CD4-positive, alpha-beta T cell (primary cell): Measurements from ENCODE around the gene JAK2. TPM values are rescaled to one million over a fixed set of nuclear protein-coding genes. Genes with fewer than 3 reads are reported as not detected.

Source experiments
- ATAC-seq: fragments of 200-7000 bp; cut with Tn5 transposase; one replicate; pipeline ENCODE4 v1.10.0; 2022; ENCODE audit warnings: mild to moderate bottlenecking; ENCODE audit not compliant: poor library complexity
- CTCF ChIA-PET: fragments of 350-600 bp; sonication (Branson Sonifier 250); formaldehyde crosslinking; loops from one replicate; lab custom pipeline; 2021; ENCODE audit warnings: antibody characterized with exemption, inconsistent platforms; lab: Charles Lee
- POLR2A ChIA-PET: fragments of 350-600 bp; sonication (Branson Sonifier 250); formaldehyde crosslinking; loops from one replicate; lab custom pipeline; 2021; ENCODE audit warnings: antibody characterized with exemption, inconsistent platforms; lab: Charles Lee
- DNase-seq, 14 experiments: peaks; one replicate each; pipeline ENCODE4 v3.0.0-alpha.2; 2013 to 2020; ENCODE audit warnings: mixed read lengths in 2 of 14
- H3K27ac ChIP-seq, 2 donors: one replicate each; pipeline versions ENCODE4 v1.5.1 to v1.7.0; 2013; ENCODE audit warnings: low read length in 2 of 2, low read depth in 1 of 2, mild to moderate bottlenecking in 1 of 2
- H3K27me3 ChIP-seq, 2 experiments: 1 replicate in 1 of 2; 2 replicates in 1 of 2; pipeline versions ENCODE4 v1.6.1 to v1.7.0; 2013; ENCODE audit warnings: low read length in 2 of 2, control low read depth in 1 of 2, mild to moderate bottlenecking in 1 of 2, moderate library complexity in 1 of 2; ENCODE audit not compliant: insufficient read depth in 2 of 2, control insufficient read depth in 1 of 2
- H3K36me3 ChIP-seq: one replicate; pipeline ENCODE4 v1.6.1; 2013; ENCODE audit warnings: low read length, control low read depth; ENCODE audit not compliant: insufficient read depth
- H3K4me1 ChIP-seq: one replicate; pipeline ENCODE4 v1.6.1; 2013; ENCODE audit warnings: low read length, control low read depth; ENCODE audit not compliant: insufficient read depth
- H3K4me3 ChIP-seq: one replicate; pipeline ENCODE4 v1.5.1; 2013; ENCODE audit warnings: mild to moderate bottlenecking, low read length, moderate library complexity
- H3K9me3 ChIP-seq, 2 experiments: 1 replicate in 1 of 2; 2 replicates in 1 of 2; pipeline versions ENCODE4 v1.6.1 to v1.7.0; 2013; ENCODE audit warnings: low read length in 2 of 2, mild to moderate bottlenecking in 2 of 2, control low read depth in 1 of 2, moderate library complexity in 1 of 2; ENCODE audit not compliant: control insufficient read depth in 1 of 2, insufficient read depth in 1 of 2
- H3K27ac Mint-ChIP-seq: one replicate; pipeline ENCODE4 v1.8.0; 2020; ENCODE audit warnings: mixed read lengths
- H3K27me3 Mint-ChIP-seq: one replicate; pipeline ENCODE4 v1.8.0; 2021; ENCODE audit warnings: mixed read lengths
- H3K36me3 Mint-ChIP-seq: one replicate; pipeline ENCODE4 v1.8.0; 2021; ENCODE audit warnings: low read depth, mixed read lengths
- H3K4me1 Mint-ChIP-seq: one replicate; pipeline ENCODE4 v1.8.0; 2021; ENCODE audit warnings: low read depth, mixed read lengths
- H3K4me3 Mint-ChIP-seq: one replicate; pipeline ENCODE4 v1.8.0; 2020; ENCODE audit warnings: mild to moderate bottlenecking, mixed read lengths
- H3K9me3 Mint-ChIP-seq: one replicate; pipeline ENCODE4 v1.8.0; 2020; ENCODE audit warnings: mixed read lengths
- intact Hi-C, 2 experiments: fragments of 100-400 bp; cut with DNase I in 1 of 2; cut with micrococcal nuclease in 1 of 2; formaldehyde crosslinking; loops; one replicate each; pipeline versions ENCODE4 v1.15.1 to v1.9.0; 2023 to 2025; cut with DNase I, micrococcal nuclease
- total RNA-seq, 174 experiments: library from RNA in 2 of 174; stranded (reverse) in 2 of 174; gene quantifications; one replicate each; pipeline ENCODE4 v1.2.3 and lab custom pipeline; 2021 to 2026
- TF ChIP-seq, protein P1 (sequence below): fragments of 200-600 bp; IDR thresholded peaks from one replicate; pipeline ENCODE4 v1.8.0; 2022; ENCODE audit warnings: antibody characterized with exemption, mild to moderate bottlenecking

JAK2 gene
- total RNA-seq, 2 experiments from 2014 or later = 7.2 to 7.5 TPM

DNA sequence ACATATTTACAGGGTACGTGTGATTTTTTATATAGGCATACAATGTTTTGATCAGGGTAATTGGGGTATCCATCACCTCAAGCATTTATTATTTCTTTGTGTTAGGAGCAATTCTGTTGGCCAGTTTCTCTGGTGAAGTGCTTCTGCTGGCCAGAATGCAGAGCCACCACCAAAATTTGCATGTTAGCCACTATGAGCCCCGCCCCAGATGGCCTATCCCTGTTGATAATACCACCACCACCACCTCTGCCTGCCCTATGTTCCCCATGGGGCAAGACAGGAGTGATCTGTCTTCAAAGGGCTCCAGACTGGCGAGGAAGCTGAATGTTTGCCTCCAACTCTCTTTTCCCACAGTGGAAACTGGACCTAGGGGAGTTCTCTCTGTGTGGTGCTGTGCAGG lies 26.0 kb upstream of the JAK2 start:
- TF ChIP-seq, protein P1, sequence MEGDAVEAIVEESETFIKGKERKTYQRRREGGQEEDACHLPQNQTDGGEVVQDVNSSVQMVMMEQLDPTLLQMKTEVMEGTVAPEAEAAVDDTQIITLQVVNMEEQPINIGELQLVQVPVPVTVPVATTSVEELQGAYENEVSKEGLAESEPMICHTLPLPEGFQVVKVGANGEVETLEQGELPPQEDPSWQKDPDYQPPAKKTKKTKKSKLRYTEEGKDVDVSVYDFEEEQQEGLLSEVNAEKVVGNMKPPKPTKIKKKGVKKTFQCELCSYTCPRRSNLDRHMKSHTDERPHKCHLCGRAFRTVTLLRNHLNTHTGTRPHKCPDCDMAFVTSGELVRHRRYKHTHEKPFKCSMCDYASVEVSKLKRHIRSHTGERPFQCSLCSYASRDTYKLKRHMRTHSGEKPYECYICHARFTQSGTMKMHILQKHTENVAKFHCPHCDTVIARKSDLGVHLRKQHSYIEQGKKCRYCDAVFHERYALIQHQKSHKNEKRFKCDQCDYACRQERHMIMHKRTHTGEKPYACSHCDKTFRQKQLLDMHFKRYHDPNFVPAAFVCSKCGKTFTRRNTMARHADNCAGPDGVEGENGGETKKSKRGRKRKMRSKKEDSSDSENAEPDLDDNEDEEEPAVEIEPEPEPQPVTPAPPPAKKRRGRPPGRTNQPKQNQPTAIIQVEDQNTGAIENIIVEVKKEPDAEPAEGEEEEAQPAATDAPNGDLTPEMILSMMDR = no peak
- POLR2A ChIA-PET = no interaction called here
- Mint-ChIP-seq H3K36me3 (no peaks in the 10 kb centered on the region), H3K4me1 (no peaks in the 10 kb centered on the region), H3K4me3 (no peak overlapping the region), H3K27me3 (no peaks in the 10 kb centered on the region), H3K9me3 (no peaks in the 10 kb centered on the region), H3K27ac (no peak overlapping the region)
- Histone ChIP-seq H3K27me3 (no peaks in the 10 kb centered on the region), H3K9me3 (peaks cover 0 to 4% of the 10 kb centered on the region in 2 experiments), H3K4me3 (no peak overlapping the region), H3K27ac (no peak overlapping the region), H3K36me3 (no peaks in the 10 kb centered on the region), H3K4me1 (no peaks in the 10 kb centered on the region)
- CTCF ChIA-PET = no interaction called here
- ATAC-seq = no peak
- intact Hi-C loops = no loop called here
- no peak for DNase-seq

DNA sequence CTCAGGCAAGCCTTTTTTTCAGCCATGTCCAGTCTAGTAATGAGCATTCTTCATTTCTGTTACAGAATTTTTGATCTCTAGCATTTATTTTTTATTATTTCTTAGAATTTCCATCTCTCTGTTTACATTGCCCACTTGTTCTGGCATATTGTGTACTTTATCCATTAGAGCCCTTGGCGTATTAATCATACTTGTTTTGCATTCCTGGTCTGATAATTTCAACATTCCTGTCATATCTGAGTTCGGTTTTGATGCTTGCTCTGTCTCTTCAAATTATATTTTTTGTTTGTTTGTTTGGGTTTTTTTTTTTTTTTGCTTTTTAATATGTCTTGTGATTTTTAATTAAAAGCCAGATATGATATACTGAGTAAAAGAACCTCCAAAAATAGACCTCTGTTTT lies 23.0 kb upstream of the JAK2 start:
- Mint-ChIP-seq H3K4me3 (no peak overlapping the region), H3K27ac (no peak overlapping the region), H3K27me3 (no peaks in the 10 kb centered on the region), H3K4me1 (no peaks in the 10 kb centered on the region), H3K36me3 (no peaks in the 10 kb centered on the region), H3K9me3 (no peaks in the 10 kb centered on the region)
- TF ChIP-seq, protein P1 = no peak
- ChIA-PET POLR2A (no interaction called here), CTCF (no interaction called here)
- intact Hi-C loops = no loop called here
- H3K27ac ChIP-seq = no peak overlapping the region
- DNase-seq = no peak
- H3K9me3 ChIP-seq = peaks cover 0 to 4% of the 10 kb centered on the region in 2 experiments
- H3K4me3 ChIP-seq = no peak overlapping the region
- no peak for ATAC-seq
- no peaks in the 10 kb centered on the region for H3K4me1 ChIP-seq
- no peaks in the 10 kb centered on the region for H3K36me3 ChIP-seq
- H3K27me3 ChIP-seq = no peaks in the 10 kb centered on the region

DNA sequence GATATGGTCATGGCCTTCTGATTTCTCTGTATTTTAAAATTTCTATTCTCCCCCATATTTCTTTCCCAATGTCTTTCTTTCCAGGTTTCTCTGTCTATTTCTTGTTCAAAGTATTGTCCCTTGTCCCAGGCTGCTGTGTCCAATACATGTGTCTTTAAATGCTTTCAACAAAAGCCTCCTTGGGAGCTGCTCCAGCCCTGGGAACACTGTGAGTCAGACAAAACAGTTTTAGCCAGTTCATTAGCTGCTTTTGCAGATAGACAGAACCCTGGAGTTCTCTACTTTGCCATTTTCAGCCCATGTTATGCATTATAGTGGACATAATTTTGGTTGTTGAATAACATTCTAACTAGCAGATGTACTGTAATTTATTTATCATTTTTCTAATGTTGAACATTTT lies 20.5 kb upstream of the JAK2 start:
- H3K9me3 Mint-ChIP-seq = no peaks in the 10 kb centered on the region
- TF ChIP-seq, protein P1 = no peak
- no peak overlapping the region for H3K27ac ChIP-seq
- no peak overlapping the region for H3K27ac Mint-ChIP-seq
- no peaks in the 10 kb centered on the region for H3K27me3 ChIP-seq
- no peak for DNase-seq
- intact Hi-C loops = no loop called here
- ATAC-seq = no peak
- H3K4me1 Mint-ChIP-seq = no peaks in the 10 kb centered on the region
- no peak overlapping the region for H3K4me3 ChIP-seq
- no peaks in the 10 kb centered on the region for H3K27me3 Mint-ChIP-seq
- H3K36me3 Mint-ChIP-seq = no peaks in the 10 kb centered on the region
- peaks cover 0 to 4% of the 10 kb centered on the region in 2 experiments for H3K9me3 ChIP-seq
- H3K4me3 Mint-ChIP-seq = no peak overlapping the region
- POLR2A ChIA-PET = no interaction called here
- H3K36me3 ChIP-seq = no peaks in the 10 kb centered on the region
- no peaks in the 10 kb centered on the region for H3K4me1 ChIP-seq
- CTCF ChIA-PET = no interaction called here
